ENCODE results near the gene B3GLCT.

B3GLCT gene

GRCh38 chr13:31224963-31225559 is 25.3 kb downstream of the B3GLCT start:
- no peak for DNase-seq

GRCh38 chr13:31225998-31226675 is 26.4 kb downstream of the B3GLCT start:
- DNase-seq: no peak

GRCh38 chr13:31227063-31227462 is 27.3 kb downstream of the B3GLCT start:
- DNase-seq: no peak

GRCh38 chr13:31227870-31228269 is 28.1 kb downstream of the B3GLCT start:
- no peak for DNase-seq

- peak in 1 of 2 experiments; percentile 45 for DNase-seq
Measured at GRCh38 chr13:31234729-31235128, 35.0 kb downstream of the B3GLCT start.

- peak in 1 of 2 experiments; percentile 66 for DNase-seq
Measured at GRCh38 chr13:31236211-31236786, 36.5 kb downstream of the B3GLCT start.

- no peak for DNase-seq
Measured at GRCh38 chr13:31240921-31241320, 41.1 kb downstream of the B3GLCT start.

- no peak for DNase-seq
Measured at GRCh38 chr13:31242367-31242766, 42.6 kb downstream of the B3GLCT start.

- DNase-seq: no peak
Measured at GRCh38 chr13:31242916-31243315, 43.1 kb downstream of the B3GLCT start.

GRCh38 chr13:31245598-31246373 is 46.0 kb downstream of the B3GLCT start:
- no peak for DNase-seq

- DNase-seq: no peak
Measured at GRCh38 chr13:31246918-31247317, 47.1 kb downstream of the B3GLCT start.

- no peak for DNase-seq
Measured at GRCh38 chr13:31248361-31248760, 48.6 kb downstream of the B3GLCT start.

GRCh38 chr13:31248965-31249539 is 49.3 kb downstream of the B3GLCT start:
- no peak for DNase-seq

GRCh38 chr13:31250435-31250834 is 50.7 kb downstream of the B3GLCT start:
- no peak for DNase-seq

GRCh38 chr13:31261241-31261640 is 61.5 kb downstream of the B3GLCT start:
- DNase-seq: no peak

GRCh38 chr13:31263346-31263745 is 63.6 kb downstream of the B3GLCT start:
- DNase-seq: no peak

- no peak for DNase-seq
Measured at GRCh38 chr13:31264151-31264550, 64.4 kb downstream of the B3GLCT start.

- DNase-seq: no peak
Measured at GRCh38 chr13:31267126-31267784, 67.5 kb downstream of the B3GLCT start.

- no peak for DNase-seq
Measured at GRCh38 chr13:31274390-31274789, 74.6 kb downstream of the B3GLCT start.

- no peak for DNase-seq
Measured at GRCh38 chr13:31276421-31276820, 76.6 kb downstream of the B3GLCT start.

- no peak for DNase-seq
Measured at GRCh38 chr13:31278869-31279268, 79.1 kb downstream of the B3GLCT start.

GRCh38 chr13:31282741-31283455 is 83.1 kb downstream of the B3GLCT start:
- no peak for DNase-seq
